Heart right ventricle (tissue), 16 donors: Measurements from ENCODE around the gene FAM216B. TPM values are rescaled to one million over a fixed set of nuclear protein-coding genes. Genes with fewer than 3 reads are reported as not detected.

Experiments
- ATAC-seq, 8 donors: fragments of 200-7000 bp; cut with Tn5 transposase; one replicate each; pipeline ENCODE4 v1.9.1; 2020; ENCODE audit warnings: mild to moderate bottlenecking in 8 of 8, moderate library complexity in 8 of 8, moderate number of reproducible peaks in 1 of 8
- DNase-seq, 2 donors: peaks; one replicate each; pipeline ENCODE4 v3.0.0-alpha.2; 2020
- H3K27ac ChIP-seq, 10 donors: fragments of 200-600 bp; sonication (generic) in 2 of 10; one replicate each; pipeline versions ENCODE4 v1.5.0 to v1.8.0; 2020 to 2022; ENCODE audit warnings: mild to moderate bottlenecking in 3 of 10
- H3K27me3 ChIP-seq, 7 donors: fragments of 200-600 bp; one replicate each; pipeline ENCODE4 v1.8.0; 2021 to 2022; ENCODE audit warnings: mild to moderate bottlenecking in 2 of 7
- H3K36me3 ChIP-seq, 9 donors: fragments of 200-600 bp; sonication (generic) in 1 of 9; one replicate each; pipeline versions ENCODE4 v1.5.0 to v1.8.0; 2020 to 2022; ENCODE audit warnings: mild to moderate bottlenecking in 2 of 9
- H3K4me1 ChIP-seq, 9 donors: fragments of 200-600 bp; sonication (generic) in 1 of 9; one replicate each; pipeline versions ENCODE4 v1.5.0 to v1.8.0; 2020 to 2022; ENCODE audit warnings: mild to moderate bottlenecking in 4 of 9
- H3K4me3 ChIP-seq, 10 donors: fragments of 200-600 bp; sonication (generic) in 2 of 10; one replicate each; pipeline versions ENCODE4 v1.5.0 to v1.8.0; 2020 to 2022; ENCODE audit warnings: mild to moderate bottlenecking in 7 of 10, moderate library complexity in 2 of 10
- H3K9me3 ChIP-seq, 11 donors: fragments of 200-600 bp in 10 of 11; sonication (generic) in 2 of 11; one replicate each; pipeline versions ENCODE4 v1.5.0 to v1.8.0; 2013 to 2022; ENCODE audit warnings: mild to moderate bottlenecking in 2 of 11, control low read depth in 1 of 11, moderate library complexity in 1 of 11
- WGBS, 2 donors: extraction: QIAGEN DNeasy Blood & Tissue Kit; methylation state at CpG; one replicate each; pipeline ENCODE4 v1.1.7; 2013; ENCODE audit warnings: inconsistent platforms in 1 of 2; 5-methylcytosine and 5-hydroxymethylcytosine counted together
- intact Hi-C, 10 donors: fragments of 100-400 bp; cut with DNase I; formaldehyde crosslinking; loops; one replicate each; pipeline versions ENCODE4 v1.11.1 to v1.14.2; 2022
- polyA plus RNA-seq, 2 donors: library from polyadenylated mRNA; stranded (reverse); fragments of 200-250 nt; gene quantifications; one replicate each; pipeline ENCODE4 v1.2.3, GENCODE V29; 2013
- total RNA-seq, 10 donors: library from RNA; stranded (reverse); fragmentation: NEBNext Ultra II Directional in 3 of 10; extraction: Animal tissue kit (Norgen Biotek cat#: 25700) in 3 of 10; gene quantifications; one replicate each; pipeline versions ENCODE4 v1.2.1 to v1.2.4, GENCODE V29; 2021 to 2023
- TF ChIP-seq, protein P1 (sequence below), 9 donors: fragments of 200-600 bp; sonication (generic) in 2 of 9; IDR thresholded peaks; one replicate each; pipeline versions ENCODE4 v1.5.0 to v1.8.0; 2021 to 2022; ENCODE audit warnings: antibody characterized with exemption in 9 of 9, mild to moderate bottlenecking in 5 of 9, moderate library complexity in 1 of 9
- donor health status: Arrhythmogenic right ventricular cardiomyopathy.
- donor health status: ischemic (EF 13 %, LVEDD 7.1; RV severe dilation, severe dysfunction).
- donor health status: healthy with polysubstance abuse.
- donor health status: DM: no; HTN: yes; CAD: no.
- donor health status: DM: no; HTN: no; CAD: no.
- donor health status: ischemic (EF 25% LVEDD 6.9; RV normal size, moderate dysfunction).
- donor health status: ischemic (EF 25% LVEDD 5.7; RV mildly dilated, moderate dysfunction).
- donor health status: healthy.
- donor health status: DM: yes; HTN: yes; CAD: no.
- donor health status: Ischemic cardiomyopathy.
- donor health status: ischemic (EF 35%, LVEDD 5.7; RV mildly dilated, moderate dysfunction).
- donor health status: nonischemic (EF 11% LVEDD 7.7; RV severe dilation, severe dysfunction).
- donor health status: DM: yes; HTN: yes; CAD: no.
- donor health status: PGD.
- donor health status: ischemic (EF 29% LVEDD 5.4; RV normal size, mild dysfunction).
- donor health status: nonischemic (EF 23%, LVEDD 6.1; RV moderate dilation, normal function).

FAM216B gene
- total and polyA plus RNA-seq, 12 donors: 0.12 to 4.0 (median 0.57) TPM

DNA sequence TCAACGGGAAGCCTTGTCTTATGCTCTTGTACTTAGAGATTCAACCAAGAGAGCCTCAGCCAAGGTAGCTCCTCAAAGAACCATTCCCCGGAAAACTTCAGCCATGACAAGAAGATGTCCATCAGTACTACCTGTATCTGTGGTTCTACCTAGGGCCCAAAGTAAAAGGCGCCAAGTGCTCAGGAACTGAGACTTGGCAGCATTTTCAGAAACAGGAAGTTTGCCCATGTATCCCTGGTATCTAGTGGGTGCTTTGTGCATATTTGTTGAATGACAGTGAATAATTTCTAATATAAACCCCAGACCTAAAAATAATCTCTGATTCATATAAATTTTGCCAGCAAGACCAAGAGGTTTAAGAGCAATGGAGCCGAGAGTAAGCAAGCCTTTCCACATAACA is 7.2 kb downstream of the FAM216B start:
- Histone ChIP-seq H3K27me3 (no peaks in the 10 kb centered on the region), H3K4me3 (no peak overlapping the region), H3K27ac (no peak overlapping the region), H3K4me1 (peaks cover 0 to 10% (median 0%) of the 10 kb centered on the region in 9 donors), H3K9me3 (peaks cover 0 to 5% (median 0%) of the 10 kb centered on the region in 11 donors), H3K36me3 (no peaks in the 10 kb centered on the region)
- no peak for DNase-seq
- TF ChIP-seq, protein P1, sequence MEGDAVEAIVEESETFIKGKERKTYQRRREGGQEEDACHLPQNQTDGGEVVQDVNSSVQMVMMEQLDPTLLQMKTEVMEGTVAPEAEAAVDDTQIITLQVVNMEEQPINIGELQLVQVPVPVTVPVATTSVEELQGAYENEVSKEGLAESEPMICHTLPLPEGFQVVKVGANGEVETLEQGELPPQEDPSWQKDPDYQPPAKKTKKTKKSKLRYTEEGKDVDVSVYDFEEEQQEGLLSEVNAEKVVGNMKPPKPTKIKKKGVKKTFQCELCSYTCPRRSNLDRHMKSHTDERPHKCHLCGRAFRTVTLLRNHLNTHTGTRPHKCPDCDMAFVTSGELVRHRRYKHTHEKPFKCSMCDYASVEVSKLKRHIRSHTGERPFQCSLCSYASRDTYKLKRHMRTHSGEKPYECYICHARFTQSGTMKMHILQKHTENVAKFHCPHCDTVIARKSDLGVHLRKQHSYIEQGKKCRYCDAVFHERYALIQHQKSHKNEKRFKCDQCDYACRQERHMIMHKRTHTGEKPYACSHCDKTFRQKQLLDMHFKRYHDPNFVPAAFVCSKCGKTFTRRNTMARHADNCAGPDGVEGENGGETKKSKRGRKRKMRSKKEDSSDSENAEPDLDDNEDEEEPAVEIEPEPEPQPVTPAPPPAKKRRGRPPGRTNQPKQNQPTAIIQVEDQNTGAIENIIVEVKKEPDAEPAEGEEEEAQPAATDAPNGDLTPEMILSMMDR (IDR thresholded peaks at IDR 0.05): no peak
- ATAC-seq: no peak
- intact Hi-C loops: loop anchor here in 1 of 10 donors (5.0 kb wide), 1 partner anchor 116 kb away; no protein-coding TSS in a partner anchor
- WGBS, 2 donors: 90 to 95% methylated on average over 4 of the region's 4 CpGs

DNA sequence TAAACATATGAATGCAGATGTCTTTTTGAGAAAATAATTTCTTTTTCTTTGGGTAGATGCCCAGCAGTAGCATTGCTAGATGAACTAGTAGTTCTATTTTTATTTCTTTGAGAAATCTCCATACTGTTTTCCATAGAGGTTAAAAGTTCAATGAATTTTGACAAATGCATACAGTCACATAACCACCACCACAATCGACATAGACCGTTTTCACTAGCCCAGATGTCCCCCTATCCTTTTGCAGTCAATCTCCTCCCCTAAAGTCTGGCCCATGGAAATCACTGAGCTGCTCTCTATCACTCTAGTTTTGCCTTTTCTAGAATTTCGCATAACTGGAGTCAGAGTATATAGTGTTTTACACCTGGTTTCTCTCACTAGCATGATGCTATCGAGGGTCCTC is 10.8 kb downstream of the FAM216B start:
- no peak overlapping the region for H3K4me3 ChIP-seq
- WGBS, 2 donors: 88 to 91% methylated on average over 4 of the region's 4 CpGs
- DNase-seq (no peak), ATAC-seq (no peak)
- H3K36me3 ChIP-seq: no peaks in the 10 kb centered on the region
- peaks cover 0 to 2% (median 0%) of the 10 kb centered on the region in 9 donors for H3K4me1 ChIP-seq
- H3K27ac ChIP-seq: no peak overlapping the region
- no peaks in the 10 kb centered on the region for H3K27me3 ChIP-seq
- TF ChIP-seq, protein P1 (IDR thresholded peaks at IDR 0.05): no peak
- intact Hi-C loops: no loop called here
- peaks cover 0 to 5% (median 0%) of the 10 kb centered on the region in 11 donors for H3K9me3 ChIP-seq

GRCh38 chr13:42794577-42795275 is 13.3 kb downstream of the FAM216B start:
- H3K36me3 ChIP-seq: no peaks in the 10 kb centered on the region
- intact Hi-C loops: no loop called here
- H3K27me3 ChIP-seq: no peaks in the 10 kb centered on the region
- H3K27ac ChIP-seq: no peak overlapping the region
- ATAC-seq (no peak), DNase-seq (no peak)
- H3K9me3 ChIP-seq: no peaks in the 10 kb centered on the region
- WGBS, 2 donors: 86 to 88% methylated on average over 5 of the region's 5 CpGs
- TF ChIP-seq, protein P1 (IDR thresholded peaks at IDR 0.05): no peak
- H3K4me1 ChIP-seq: no peaks in the 10 kb centered on the region
- H3K4me3 ChIP-seq: no peak overlapping the region

GRCh38 chr13:42795666-42796065 is 14.3 kb downstream of the FAM216B start:
- WGBS, 2 donors: 92 to 96% methylated on average over 2 of the region's 2 CpGs

More at GRCh38 chr13:42795666-42796065, 14.3 kb downstream of the FAM216B start:
- no peak overlapping the region for H3K4me3 ChIP-seq
- TF ChIP-seq, protein P1 (IDR thresholded peaks at IDR 0.05): no peak
- no peak overlapping the region for H3K27ac ChIP-seq
- no peaks in the 10 kb centered on the region for H3K4me1 ChIP-seq
- DNase-seq (no peak), ATAC-seq (no peak)
- H3K9me3 ChIP-seq: no peaks in the 10 kb centered on the region
- intact Hi-C loops: no loop called here
- H3K27me3 ChIP-seq: no peaks in the 10 kb centered on the region
- no peaks in the 10 kb centered on the region for H3K36me3 ChIP-seq
